ENCODE data around the gene ZNF610.

ZNF610 gene

GRCh38 chr19:52398081-52398441 lies 62.0 kb downstream of the ZNF610 start:
- peak; percentile 15 for DNase-seq

DNA sequence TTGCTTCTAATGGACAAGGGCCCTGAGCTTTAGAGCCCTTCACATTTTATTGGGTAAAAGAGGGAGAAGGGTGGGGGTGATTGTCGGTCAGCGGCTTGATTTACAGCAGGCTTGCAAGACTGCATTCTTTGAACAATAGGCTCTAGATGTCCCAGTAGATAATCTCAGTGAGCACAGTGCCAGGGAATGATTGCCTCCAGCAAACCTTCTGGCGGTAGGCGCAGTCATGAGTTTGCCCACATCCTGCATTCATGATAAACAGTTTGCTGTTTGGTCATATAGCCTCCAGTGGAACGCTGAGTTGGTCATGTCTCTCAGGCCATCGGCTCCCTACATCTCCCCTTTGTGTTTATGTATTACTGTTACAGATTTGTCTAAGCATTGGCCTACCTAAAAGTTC lies 74.2 kb downstream of the ZNF610 start:
- no peak for DNase-seq

GRCh38 chr19:52415711-52416110 lies 79.7 kb downstream of the ZNF610 start:
- no peak for DNase-seq
